GM19395 (cell line): ENCODE data around the gene CTDP1.

Experiments
- ATAC-seq: cut with Tn5 transposase; IDR thresholded peaks from one replicate; pipeline ENCODE4 v1.9.1; 2021; ENCODE audit warnings: mild to moderate bottlenecking, moderate library complexity; ENCODE audit not compliant: unreplicated experiment

Gene CTDP1

GRCh38 chr18:79643054-79643984, 36.3 kb upstream of the CTDP1 start:
- ATAC-seq, result no peak

DNA sequence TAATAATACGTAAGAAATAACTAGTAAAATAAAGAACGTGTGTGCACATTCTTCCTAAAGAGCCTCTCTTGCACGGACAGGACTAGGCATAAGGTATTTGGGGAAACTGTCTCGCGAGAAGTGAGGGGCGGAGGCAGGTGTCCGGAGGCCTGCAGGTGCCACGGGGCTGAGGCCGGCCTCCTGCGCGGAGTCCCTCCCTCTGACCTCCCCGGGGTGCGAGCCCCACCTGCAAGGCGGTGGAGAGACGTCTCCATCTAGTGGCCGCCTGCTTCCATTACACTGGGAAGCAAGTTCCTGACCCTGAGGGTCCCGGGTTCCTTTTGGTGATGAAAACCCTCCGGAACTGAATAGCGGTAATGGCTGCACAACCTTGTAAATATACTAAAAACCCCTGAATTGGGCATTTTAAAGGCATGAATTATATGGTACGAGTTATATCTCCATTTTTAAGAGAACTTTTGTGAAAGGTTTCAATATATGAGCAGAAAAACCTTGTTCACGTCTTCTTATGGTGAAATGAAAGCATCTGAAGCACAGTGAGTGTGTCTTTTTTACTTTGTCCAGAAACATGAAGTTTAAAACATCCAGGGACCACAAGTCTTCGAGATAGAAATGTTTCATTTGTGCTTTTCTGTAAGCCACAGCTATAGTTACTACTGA, 35.5 kb upstream of the CTDP1 start:
- peak; percentile 86 for ATAC-seq

- ATAC-seq, result no peak
Measured at GRCh38 chr18:79644666-79645057, 34.9 kb upstream of the CTDP1 start.

DNA sequence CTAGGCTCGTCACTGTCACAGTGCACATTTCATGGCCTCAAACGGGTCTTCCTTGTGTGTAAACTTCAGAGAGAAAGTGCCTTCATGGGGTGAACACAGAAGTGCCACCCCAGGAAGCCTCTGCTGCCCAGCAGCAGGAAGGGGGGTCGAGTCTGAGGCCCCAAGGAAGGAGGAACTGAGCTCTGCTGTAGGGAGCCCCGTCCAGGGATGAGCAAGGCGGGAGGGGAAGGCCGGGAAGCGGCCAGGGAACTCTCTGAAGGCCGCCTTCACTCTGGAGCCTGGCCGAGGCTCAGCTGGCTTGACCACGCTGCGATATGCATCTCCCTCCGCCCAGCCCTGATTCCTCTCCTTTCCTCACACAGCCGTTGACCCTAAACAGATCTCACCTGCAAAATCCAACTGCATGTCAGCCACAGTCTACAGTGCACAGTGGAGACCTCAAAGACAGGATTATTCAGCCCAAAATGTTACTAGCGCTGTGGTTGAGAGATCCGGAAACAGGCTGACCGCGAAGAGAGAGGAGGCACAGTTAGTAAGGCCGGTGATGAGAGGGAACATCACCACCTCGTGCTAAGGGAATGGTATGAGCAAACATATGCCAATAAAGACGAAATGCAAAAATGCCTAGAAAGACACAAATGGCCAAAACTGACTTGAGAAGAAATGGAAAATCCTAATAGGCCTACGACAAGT, 34.2 kb upstream of the CTDP1 start:
- no peak for ATAC-seq

GRCh38 chr18:79647307-79647706, 32.3 kb upstream of the CTDP1 start:
- ATAC-seq, result no peak

GRCh38 chr18:79650959-79651358, 28.6 kb upstream of the CTDP1 start:
- no peak for ATAC-seq

DNA sequence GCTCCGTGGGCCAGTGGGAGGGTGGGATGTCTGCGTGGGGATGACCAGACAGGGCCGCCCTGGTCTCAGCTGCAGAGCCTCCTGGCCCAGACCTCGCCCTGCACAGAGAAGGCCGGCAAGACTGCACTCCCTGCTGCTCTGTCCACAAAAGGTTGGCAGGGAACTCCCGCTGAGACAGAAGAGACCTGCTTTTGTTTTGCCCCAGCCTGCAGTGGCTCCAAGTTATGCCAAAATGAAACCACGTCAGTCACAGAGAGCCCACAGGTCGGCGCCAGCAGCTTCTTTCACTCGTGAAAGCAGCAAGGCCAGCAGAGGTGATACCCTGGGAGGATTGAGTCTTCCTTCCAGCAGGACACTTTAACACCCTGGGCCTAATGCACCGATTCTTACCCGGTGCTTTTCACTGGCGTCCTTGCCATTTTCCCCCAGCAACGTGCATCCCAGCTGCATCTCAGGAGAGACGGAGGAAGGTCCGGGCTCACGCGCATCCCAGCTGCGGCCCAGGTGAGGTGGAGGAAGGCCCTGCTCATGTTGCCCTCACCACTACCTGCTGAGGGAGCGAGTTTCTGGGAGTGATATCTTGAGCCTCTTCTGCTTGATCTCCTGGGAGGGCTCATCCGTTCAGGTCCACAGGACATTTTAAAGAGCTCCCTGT, 22.1 kb upstream of the CTDP1 start:
- no peak for ATAC-seq

- no peak for ATAC-seq
Measured at GRCh38 chr18:79658366-79658765, 21.2 kb upstream of the CTDP1 start.

DNA sequence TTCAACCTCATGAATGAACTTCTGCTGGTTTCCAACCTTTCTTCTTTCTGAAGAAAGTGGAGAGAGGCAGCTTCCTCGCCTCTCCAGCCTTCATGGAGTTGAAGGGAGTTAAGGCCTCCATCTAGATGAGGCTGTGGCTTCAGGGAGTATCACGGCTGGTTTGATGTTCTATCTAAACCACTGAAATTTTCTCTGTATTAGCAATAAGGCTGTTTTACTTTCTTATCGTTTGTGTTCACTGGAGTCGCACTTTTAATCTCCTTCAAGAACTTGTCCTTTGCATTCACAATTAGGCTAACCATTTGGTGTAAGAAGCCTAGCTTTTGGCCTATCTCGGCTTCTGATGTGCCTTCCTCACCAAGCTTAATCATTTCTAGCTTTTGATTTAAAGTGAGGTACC, 19.9 kb upstream of the CTDP1 start:
- no peak for ATAC-seq

- no peak for ATAC-seq
Measured at GRCh38 chr18:79662034-79662433, 17.6 kb upstream of the CTDP1 start.

GRCh38 chr18:79662439-79662838, 17.2 kb upstream of the CTDP1 start:
- no peak for ATAC-seq

DNA sequence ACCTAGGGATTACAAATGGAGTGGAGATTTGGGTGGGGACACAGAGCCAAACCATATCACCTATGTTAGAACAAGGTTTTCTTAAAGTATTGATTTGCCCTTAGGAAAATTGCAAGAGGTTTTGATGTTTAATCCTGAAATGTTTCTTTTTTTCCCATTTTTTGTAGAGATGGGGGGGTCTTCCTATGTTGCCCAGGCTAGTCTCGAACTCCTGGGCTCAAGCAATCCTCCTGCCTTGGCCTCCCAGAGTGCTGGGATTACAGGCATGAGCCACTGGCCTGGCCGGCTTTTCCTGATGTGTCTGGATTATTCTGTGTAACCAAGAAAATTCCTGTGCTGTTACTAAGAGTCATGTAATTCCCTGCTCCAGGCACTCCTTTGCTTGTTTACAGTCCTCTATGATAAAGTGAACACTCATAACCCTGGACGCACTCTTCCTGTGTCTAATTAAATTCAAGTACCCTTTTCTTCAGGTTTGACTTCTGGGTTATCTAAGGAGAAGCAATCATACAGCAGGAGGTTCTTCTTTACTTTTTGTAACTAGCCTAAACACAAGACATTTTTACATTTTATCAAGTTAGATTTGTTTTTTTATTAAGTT, 15.0 kb upstream of the CTDP1 start:
- ATAC-seq, result no peak

- ATAC-seq, result no peak
Measured at GRCh38 chr18:79668203-79668602, 11.4 kb upstream of the CTDP1 start.

GRCh38 chr18:79672490-79673276, 6.9 kb upstream of the CTDP1 start:
- no peak for ATAC-seq

GRCh38 chr18:79677221-79677620, 2.4 kb upstream of the CTDP1 start:
- ATAC-seq, result no peak

DNA sequence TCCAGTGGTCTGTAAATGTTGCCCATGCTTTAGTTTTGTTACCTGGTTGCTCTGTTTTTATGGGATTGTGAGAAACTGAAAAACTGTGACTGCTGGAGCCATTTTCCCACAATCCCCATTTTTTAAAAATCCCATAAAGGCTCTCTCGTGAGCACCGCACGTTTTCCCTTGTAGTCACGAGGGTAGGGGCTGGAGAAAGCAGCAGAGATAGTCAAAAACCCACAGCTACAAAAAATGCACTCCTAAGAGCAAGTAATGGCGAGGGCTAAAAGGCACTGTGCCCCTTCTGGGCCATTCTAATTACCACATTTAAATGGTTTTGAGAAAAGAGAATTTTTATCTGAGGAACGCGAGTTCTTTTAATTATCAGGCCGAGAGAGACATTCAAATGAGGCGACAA, 1.8 kb upstream of the CTDP1 start:
- no peak for ATAC-seq

- peak; percentile 95 for ATAC-seq
Measured at GRCh38 chr18:79678665-79679551, 695 bp upstream of the CTDP1 start.

DNA sequence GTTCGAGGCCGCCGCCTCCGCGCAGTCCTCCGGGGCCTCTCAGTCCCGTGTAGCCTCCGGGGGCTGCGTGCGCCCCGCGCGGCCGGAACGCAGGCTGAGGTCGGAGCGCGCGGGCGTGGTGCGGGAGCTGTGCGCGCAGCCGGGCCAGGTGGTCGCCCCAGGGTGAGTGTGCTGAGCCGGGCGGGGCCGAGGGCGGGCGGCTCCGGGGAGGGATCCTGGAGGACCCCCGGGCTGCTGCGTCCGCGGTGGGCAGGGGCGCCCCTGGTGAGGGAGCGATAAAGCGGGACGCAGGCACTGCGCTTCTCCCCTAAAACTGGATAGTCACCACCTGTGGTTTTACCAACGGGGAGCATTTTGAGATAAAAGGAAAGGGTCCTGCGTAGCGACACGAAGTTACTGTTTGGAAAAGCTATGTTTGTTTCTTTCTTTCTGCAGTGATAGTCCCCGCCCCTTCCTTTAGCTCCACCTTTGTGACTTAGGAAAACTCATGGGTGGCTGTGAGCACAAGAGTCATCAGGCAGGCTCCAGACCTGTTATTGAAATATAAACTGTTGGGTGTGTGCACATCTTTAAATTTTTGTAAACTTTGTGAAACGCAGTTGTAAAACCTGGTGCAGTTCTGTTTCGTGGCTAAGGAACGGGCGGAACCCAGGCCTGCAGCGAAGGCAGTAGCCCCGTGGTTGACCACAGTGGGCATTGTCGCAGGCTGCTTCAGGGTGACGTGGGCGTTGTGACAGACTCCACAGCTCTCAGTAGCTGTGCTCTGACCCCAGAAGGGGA, 687 bp downstream of the CTDP1 start:
- no peak for ATAC-seq
